Sigmoid colon (tissue), 7 donors: ENCODE measurements around the gene NDRG2. TPM values are rescaled to one million over a fixed set of nuclear protein-coding genes. Genes with fewer than 3 reads are reported as not detected.

ENCODE experiments used
- DNase-seq: peaks from one replicate; pipeline ENCODE4 v3.0.0-alpha.2; 2019
- H3K27ac ChIP-seq, 4 donors: fragments of 200-600 bp; sonication (generic); one replicate each; pipeline ENCODE4 v1.5.1; 2016 to 2019; ENCODE audit warnings: mild to moderate bottlenecking in 1 of 4
- H3K27me3 ChIP-seq, 3 donors: fragments of 200-600 bp; sonication (generic); one replicate each; pipeline ENCODE4 v1.5.1; 2019; ENCODE audit warnings: mild to moderate bottlenecking in 1 of 3
- H3K36me3 ChIP-seq, 4 donors: fragments of 200-600 bp; sonication (generic); one replicate each; pipeline ENCODE4 v1.5.1; 2016 to 2019
- H3K4me1 ChIP-seq, 4 donors: fragments of 200-600 bp; sonication (generic); one replicate each; pipeline ENCODE4 v1.5.1; 2017 to 2019
- H3K4me3 ChIP-seq, 4 donors: fragments of 200-600 bp; sonication (generic); one replicate each; pipeline ENCODE4 v1.5.1; 2017 to 2019; ENCODE audit warnings: mild to moderate bottlenecking in 2 of 4, moderate library complexity in 1 of 4
- H3K9me3 ChIP-seq, 4 donors: fragments of 200-600 bp in 3 of 4; sonication (generic) in 3 of 4; one replicate each; pipeline versions ENCODE4 v1.5.1 to v1.6.1; 2013 to 2019
- EP300 ChIP-seq, 4 donors: sonication (generic); formaldehyde crosslinking; IDR thresholded peaks; one replicate each; pipeline ENCODE4 v1.6.1; 2017; ENCODE audit warnings: antibody characterized with exemption in 4 of 4
- POLR2A ChIP-seq, 2 donors: fragments of 450-650 bp; IDR thresholded peaks; one replicate each; pipeline ENCODE4 v1.6.1; 2016; ENCODE audit warnings: antibody characterized with exemption in 2 of 2, mild to moderate bottlenecking in 2 of 2, moderate library complexity in 2 of 2
- POLR2AphosphoS5 ChIP-seq, 4 donors: sonication (generic); formaldehyde crosslinking; IDR thresholded peaks; one replicate each; pipeline ENCODE4 v1.6.1; 2017; ENCODE audit warnings: antibody characterized with exemption in 4 of 4
- WGBS, 2 donors: extraction: QIAGEN DNeasy Blood & Tissue Kit; methylation state at CpG; one replicate each; pipeline ENCODE4 v1.1.7; 2013; 5-methylcytosine and 5-hydroxymethylcytosine counted together
- intact Hi-C: fragments of 100-400 bp; cut with DNase I; formaldehyde crosslinking; loops from one replicate; pipeline ENCODE4 v1.15.1; 2023
- polyA plus RNA-seq, 3 donors: library from polyadenylated mRNA; stranded (reverse); fragments of 200-250 nt; gene quantifications; one replicate each; pipeline ENCODE4 v1.2.3, GENCODE V29; 2013
- total RNA-seq, 4 donors: library from RNA; depleted of rRNA; stranded (reverse); fragments of >200 nt; gene quantifications; one replicate each; pipeline ENCODE4 v1.1.0, GENCODE V29; 2016
- TF ChIP-seq, protein P1 (sequence below), 4 experiments: fragments of 450-650 bp in 3 of 4; fragments of 200-600 bp in 1 of 4; IDR thresholded peaks; one replicate each; pipeline ENCODE4 v1.5.1; 2016 to 2019; ENCODE audit warnings: antibody characterized with exemption in 4 of 4, mild to moderate bottlenecking in 3 of 4, moderate library complexity in 2 of 4
- donor health status: healthy with polysubstance abuse.
- donor health status: Bipolar disorder and iron deficiency.
- donor health status: healthy.

Gene NDRG2
- total and polyA plus RNA-seq, 7 donors, result 114 to 276 (median 199) TPM

DNA sequence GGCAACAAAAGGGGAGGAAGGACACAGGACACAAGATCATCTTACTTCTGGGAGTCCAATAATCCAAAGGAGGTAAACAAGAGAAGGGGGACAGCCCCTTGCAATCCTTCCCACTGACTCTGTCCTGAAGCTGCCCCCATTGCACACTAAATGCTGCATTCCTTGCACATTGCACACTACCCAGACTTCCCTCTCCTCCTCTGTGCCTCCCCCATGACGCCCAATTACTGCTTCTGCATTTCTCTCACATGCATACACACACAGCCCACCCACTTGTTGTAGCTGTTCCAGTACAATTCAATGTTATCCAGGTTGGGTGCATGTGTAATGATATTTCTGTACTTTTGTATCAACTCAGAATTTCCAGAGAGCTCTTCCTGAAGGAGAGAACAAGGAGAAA, 5.5 kb downstream of the NDRG2 start:
- H3K9me3 ChIP-seq, result no peaks in the 10 kb centered on the region
- 76 to 85% methylated on average over 1 of the region's 1 CpG for WGBS, 2 donors
- no peak overlapping the region for H3K27ac ChIP-seq
- no peak overlapping the region for H3K4me3 ChIP-seq
- TF ChIP-seq POLR2A (IDR thresholded peaks at IDR 0.05) (no peak), POLR2AphosphoS5 (IDR thresholded peaks at IDR 0.05) (no peak), EP300 (IDR thresholded peaks at IDR 0.05) (no peak)
- TF ChIP-seq, protein P1, sequence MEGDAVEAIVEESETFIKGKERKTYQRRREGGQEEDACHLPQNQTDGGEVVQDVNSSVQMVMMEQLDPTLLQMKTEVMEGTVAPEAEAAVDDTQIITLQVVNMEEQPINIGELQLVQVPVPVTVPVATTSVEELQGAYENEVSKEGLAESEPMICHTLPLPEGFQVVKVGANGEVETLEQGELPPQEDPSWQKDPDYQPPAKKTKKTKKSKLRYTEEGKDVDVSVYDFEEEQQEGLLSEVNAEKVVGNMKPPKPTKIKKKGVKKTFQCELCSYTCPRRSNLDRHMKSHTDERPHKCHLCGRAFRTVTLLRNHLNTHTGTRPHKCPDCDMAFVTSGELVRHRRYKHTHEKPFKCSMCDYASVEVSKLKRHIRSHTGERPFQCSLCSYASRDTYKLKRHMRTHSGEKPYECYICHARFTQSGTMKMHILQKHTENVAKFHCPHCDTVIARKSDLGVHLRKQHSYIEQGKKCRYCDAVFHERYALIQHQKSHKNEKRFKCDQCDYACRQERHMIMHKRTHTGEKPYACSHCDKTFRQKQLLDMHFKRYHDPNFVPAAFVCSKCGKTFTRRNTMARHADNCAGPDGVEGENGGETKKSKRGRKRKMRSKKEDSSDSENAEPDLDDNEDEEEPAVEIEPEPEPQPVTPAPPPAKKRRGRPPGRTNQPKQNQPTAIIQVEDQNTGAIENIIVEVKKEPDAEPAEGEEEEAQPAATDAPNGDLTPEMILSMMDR (IDR thresholded peaks at IDR 0.05), result no peak
- no peak for DNase-seq
- no peaks in the 10 kb centered on the region for H3K27me3 ChIP-seq
- peaks cover 17 to 64% (median 36%) of the 10 kb centered on the region in 4 donors for H3K36me3 ChIP-seq
- intact Hi-C loops, result no loop called here
- peaks cover 0 to 39% (median 20%) of the 10 kb centered on the region in 4 donors for H3K4me1 ChIP-seq

DNA sequence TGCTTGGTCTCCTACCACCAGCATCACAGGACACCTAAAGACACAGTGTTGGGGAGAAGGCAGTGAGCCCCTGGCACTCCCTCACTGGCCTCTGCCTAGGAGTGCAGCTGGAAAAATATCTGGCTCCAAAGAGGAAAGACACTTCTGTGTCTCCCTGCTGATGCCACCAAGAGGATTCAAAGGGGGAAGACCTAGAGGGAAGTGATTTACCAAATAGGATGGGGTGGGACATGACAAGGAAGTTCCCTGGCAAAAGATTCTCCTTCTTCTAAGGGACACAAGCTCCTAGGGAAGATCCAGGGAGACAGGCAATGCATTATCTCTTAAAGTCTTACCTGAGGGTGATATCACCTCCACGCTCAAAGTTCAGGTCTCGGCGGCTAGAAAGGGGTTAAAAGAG, 6.1 kb downstream of the NDRG2 start:
- TF ChIP-seq POLR2AphosphoS5 (IDR thresholded peaks at IDR 0.05), result no peak
- TF ChIP-seq EP300 (IDR thresholded peaks at IDR 0.05), result no peak
- TF ChIP-seq, protein P1 (IDR thresholded peaks at IDR 0.05), result no peak
- no peak for TF ChIP-seq POLR2A (IDR thresholded peaks at IDR 0.05)
- WGBS, 2 donors, result 92 to 95% methylated on average over 3 of the region's 3 CpGs
- Histone ChIP-seq H3K9me3 (no peaks in the 10 kb centered on the region), H3K27me3 (no peaks in the 10 kb centered on the region), H3K36me3 (peaks cover 17 to 64% (median 36%) of the 10 kb centered on the region in 4 donors), H3K27ac (no peak overlapping the region), H3K4me3 (no peak overlapping the region), H3K4me1 (peaks cover 0 to 35% (median 17%) of the 10 kb centered on the region in 4 donors)
- no peak for DNase-seq
- intact Hi-C loops, result no loop called here

DNA sequence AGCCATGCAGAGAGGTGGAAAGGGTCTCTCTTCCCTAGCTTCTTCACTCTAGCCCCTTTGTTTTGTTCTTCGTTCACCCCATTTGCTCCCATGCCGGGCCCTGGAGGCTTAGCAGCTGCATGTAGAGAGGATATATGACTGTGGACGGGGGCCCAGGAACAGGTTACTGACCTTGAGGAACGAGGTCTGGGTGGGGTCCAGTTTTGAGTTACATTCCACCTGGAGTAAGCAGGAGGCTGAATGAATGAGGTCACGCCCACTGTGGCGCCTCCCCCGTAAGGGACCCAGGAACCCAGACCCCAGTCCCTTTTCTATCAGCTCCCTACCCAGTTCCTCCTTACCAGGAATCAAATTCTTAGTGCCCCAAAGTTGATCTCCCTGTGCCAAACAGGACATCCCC, 6.6 kb downstream of the NDRG2 start:
- peaks cover 0 to 30% (median 14%) of the 10 kb centered on the region in 4 donors for H3K4me1 ChIP-seq
- no peaks in the 10 kb centered on the region for H3K9me3 ChIP-seq
- no peak overlapping the region for H3K4me3 ChIP-seq
- no peak for DNase-seq
- H3K27ac ChIP-seq, result no peak overlapping the region
- TF ChIP-seq EP300 (IDR thresholded peaks at IDR 0.05) (no peak), POLR2A (IDR thresholded peaks at IDR 0.05) (no peak), POLR2AphosphoS5 (IDR thresholded peaks at IDR 0.05) (no peak)
- TF ChIP-seq, protein P1 (IDR thresholded peaks at IDR 0.05), result no peak
- no peaks in the 10 kb centered on the region for H3K27me3 ChIP-seq
- H3K36me3 ChIP-seq, result peaks cover 17 to 64% (median 36%) of the 10 kb centered on the region in 4 donors
- 64 to 84% methylated on average over 7 of the region's 7 CpGs for WGBS, 2 donors
- intact Hi-C loops, result no loop called here

DNA sequence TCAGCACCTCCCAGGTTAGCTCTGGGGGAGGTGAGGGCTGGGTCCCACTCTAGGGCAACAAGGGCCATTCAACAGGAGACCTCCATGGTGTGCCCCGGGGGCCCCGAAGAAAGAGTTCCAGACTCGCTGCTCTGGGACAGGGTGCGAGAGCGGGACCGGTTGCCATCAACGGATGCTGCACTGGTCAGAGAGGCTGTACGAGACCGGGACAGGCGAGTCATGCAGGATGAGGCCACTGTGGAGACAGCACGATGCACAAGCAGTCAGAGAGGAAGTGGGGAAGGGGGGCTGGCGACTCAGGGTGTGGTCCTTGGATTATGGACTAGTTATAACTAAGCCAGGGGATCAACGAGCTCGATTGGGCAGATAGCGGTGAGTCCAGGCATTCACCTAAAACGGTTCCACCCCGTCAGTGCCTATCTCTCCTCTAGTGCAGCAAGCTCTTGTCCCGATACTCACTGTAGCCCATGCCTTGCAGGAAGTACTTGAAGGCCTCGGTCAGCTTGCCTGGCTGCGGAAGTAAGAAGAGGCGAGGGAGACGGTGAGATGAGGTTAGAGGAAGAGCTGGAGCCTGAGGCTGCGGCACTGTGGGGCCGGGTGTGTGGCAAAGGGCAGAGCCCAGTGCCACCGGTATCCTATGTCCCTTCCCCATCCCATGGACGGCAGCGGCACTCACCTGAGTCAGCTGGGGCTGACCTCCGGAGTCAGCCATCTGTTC, 7.2 kb downstream of the NDRG2 start:
- H3K27me3 ChIP-seq, result no peaks in the 10 kb centered on the region
- peaks cover 17 to 63% (median 36%) of the 10 kb centered on the region in 4 donors for H3K36me3 ChIP-seq
- intact Hi-C loops, result no loop called here
- no peak for DNase-seq
- no peak overlapping the region for H3K4me3 ChIP-seq
- H3K27ac ChIP-seq, result peak overlapping the region in 1 of 4 donors; percentile 6
- peaks cover 0 to 24% (median 8%) of the 10 kb centered on the region in 4 donors for H3K4me1 ChIP-seq
- WGBS, 2 donors, result 78 to 79% methylated on average over 28 of the region's 28 CpGs
- no peaks in the 10 kb centered on the region for H3K9me3 ChIP-seq
- TF ChIP-seq POLR2AphosphoS5 (IDR thresholded peaks at IDR 0.05), result no peak
- TF ChIP-seq EP300 (IDR thresholded peaks at IDR 0.05), result no peak
- TF ChIP-seq, protein P1 (IDR thresholded peaks at IDR 0.05), result no peak
- TF ChIP-seq POLR2A (IDR thresholded peaks at IDR 0.05), result no peak
